ENCODE results near the gene ARHGAP25.

Gene ARHGAP25

GRCh38 chr2:68862889-68863288 is 128.3 kb downstream of the ARHGAP25 start:
- no peak for DNase-seq (ENCODE audit: low read depth in 2 of 2)

GRCh38 chr2:68863996-68864395 is 129.4 kb downstream of the ARHGAP25 start:
- no peak for DNase-seq (ENCODE audit: low read depth in 2 of 2)

GRCh38 chr2:68865108-68865507 is 130.5 kb downstream of the ARHGAP25 start:
- no peak for DNase-seq (ENCODE audit: low read depth in 2 of 2)

GRCh38 chr2:68870215-68870614 is 135.6 kb downstream of the ARHGAP25 start:
- DNase-seq (ENCODE audit: low read depth in 2 of 2), result no peak

DNA sequence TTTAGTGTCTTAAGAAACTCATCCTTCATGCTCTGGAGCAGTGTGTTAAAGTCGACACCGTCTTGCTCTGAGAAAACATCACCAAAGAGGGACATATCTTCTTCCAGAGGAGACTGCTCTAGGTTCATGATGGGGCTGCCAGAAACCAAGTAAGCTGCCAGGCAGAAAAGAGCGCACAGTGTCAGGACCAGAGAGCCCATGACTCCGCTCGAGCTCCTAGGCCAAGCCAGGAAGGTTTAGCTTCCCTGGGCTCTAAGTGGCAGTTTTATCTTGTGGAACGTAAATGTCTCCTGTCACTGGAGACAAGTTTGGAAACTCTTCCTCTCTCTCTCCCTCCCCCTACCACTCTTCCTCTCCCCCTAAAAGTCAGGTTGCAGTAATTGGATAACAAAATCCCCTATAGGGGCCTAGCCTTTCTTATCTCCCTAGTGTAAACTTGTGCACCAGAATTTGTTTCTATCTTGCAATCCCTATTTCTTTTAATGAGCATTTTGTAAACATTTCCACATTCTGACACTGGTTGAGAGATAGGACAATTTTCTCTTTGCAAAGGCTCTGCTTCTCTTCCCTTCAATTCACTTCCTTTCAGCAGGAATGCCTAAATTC is 136.7 kb downstream of the ARHGAP25 start, which contains the start of gene BMP10:
Gene BMP10 (minus strand): TSS at position 239 of the 606 bp plus-strand sequence. CDS start 39 bp downstream, at position 200.
- DNase-seq (ENCODE audit: low read depth in 2 of 2), result no peak
